Nephron (organoid): ENCODE results near the gene KCNC4.

Source experiments
- H3K27ac Mint-ChIP-seq, 3 experiments: 2 replicates each; pipeline ENCODE4 v1.8.0; 2020; ENCODE audit warnings: mixed read lengths in 3 of 3, mild to moderate bottlenecking in 2 of 3, moderate library complexity in 1 of 3
- H3K27me3 Mint-ChIP-seq: 2 replicates; pipeline ENCODE4 v1.8.0; 2021; ENCODE audit warnings: low read depth, mild to moderate bottlenecking, moderate library complexity, mixed read lengths
- H3K36me3 Mint-ChIP-seq: 2 replicates; pipeline ENCODE4 v1.8.0; 2020; ENCODE audit warnings: low read depth, mixed read lengths
- H3K4me1 Mint-ChIP-seq: 2 replicates; pipeline ENCODE4 v1.8.0; 2020; ENCODE audit warnings: mixed read lengths
- H3K4me3 Mint-ChIP-seq, 3 experiments: 2 replicates each; pipeline ENCODE4 v1.8.0; 2020; ENCODE audit warnings: mild to moderate bottlenecking in 3 of 3, mixed read lengths in 3 of 3, moderate library complexity in 2 of 3
- H3K9me3 Mint-ChIP-seq: 2 replicates; pipeline ENCODE4 v1.8.0; 2020; ENCODE audit warnings: mixed read lengths
- CTCF ChIP-seq, 3 experiments: fragments of 200-600 bp; sonication (generic); IDR thresholded peaks; one replicate each; pipeline ENCODE4 v1.5.0; 2021; ENCODE audit warnings: antibody characterized with exemption in 3 of 3; ENCODE audit not compliant: unreplicated experiment in 3 of 3

KCNC4 gene

GRCh38 chr1:110184446-110184845, 25.7 kb upstream of the KCNC4 start:
- H3K27ac Mint-ChIP-seq: no peak overlapping the region
- H3K4me1 Mint-ChIP-seq: peaks cover 26% of the 10 kb centered on the region
- no peak for TF ChIP-seq CTCF (IDR thresholded peaks at IDR 0.05; ENCODE audit: unreplicated experiment in 3 of 3)
- H3K36me3 Mint-ChIP-seq: no peaks in the 10 kb centered on the region
- peaks cover 30% of the 10 kb centered on the region for H3K27me3 Mint-ChIP-seq
- no peaks in the 10 kb centered on the region for H3K9me3 Mint-ChIP-seq
- no peak overlapping the region for H3K4me3 Mint-ChIP-seq

- Mint-ChIP-seq H3K4me3 (no peak overlapping the region), H3K9me3 (no peaks in the 10 kb centered on the region), H3K4me1 (peaks cover 31% of the 10 kb centered on the region), H3K27me3 (peaks cover 35% of the 10 kb centered on the region), H3K27ac (no peak overlapping the region), H3K36me3 (no peaks in the 10 kb centered on the region)
- TF ChIP-seq CTCF (IDR thresholded peaks at IDR 0.05; ENCODE audit: unreplicated experiment in 3 of 3): no peak
These were observed 24.9 kb upstream of the KCNC4 start for GRCh38 chr1:110185181-110185580.

- H3K4me3 Mint-ChIP-seq: no peak overlapping the region
- no peak for TF ChIP-seq CTCF (IDR thresholded peaks at IDR 0.05; ENCODE audit: unreplicated experiment in 3 of 3)
- no peaks in the 10 kb centered on the region for H3K36me3 Mint-ChIP-seq
- no peak overlapping the region for H3K27ac Mint-ChIP-seq
- peaks cover 45% of the 10 kb centered on the region for H3K27me3 Mint-ChIP-seq
- no peaks in the 10 kb centered on the region for H3K9me3 Mint-ChIP-seq
- peaks cover 31% of the 10 kb centered on the region for H3K4me1 Mint-ChIP-seq
These were observed 23.6 kb upstream of the KCNC4 start for GRCh38 chr1:110186558-110186957.

GRCh38 chr1:110187139-110187890, 22.8 kb upstream of the KCNC4 start:
- H3K4me1 Mint-ChIP-seq: peaks cover 31% of the 10 kb centered on the region
- no peaks in the 10 kb centered on the region for H3K36me3 Mint-ChIP-seq
- H3K4me3 Mint-ChIP-seq: no peak overlapping the region
- H3K27me3 Mint-ChIP-seq: peaks cover 49% of the 10 kb centered on the region
- H3K27ac Mint-ChIP-seq: no peak overlapping the region
- H3K9me3 Mint-ChIP-seq: no peaks in the 10 kb centered on the region
- no peak for TF ChIP-seq CTCF (IDR thresholded peaks at IDR 0.05; ENCODE audit: unreplicated experiment in 3 of 3)

GRCh38 chr1:110188035-110188618, 22.0 kb upstream of the KCNC4 start:
- no peak for TF ChIP-seq CTCF (IDR thresholded peaks at IDR 0.05; ENCODE audit: unreplicated experiment in 3 of 3)
- Mint-ChIP-seq H3K27me3 (peaks cover 56% of the 10 kb centered on the region), H3K4me1 (peaks cover 31% of the 10 kb centered on the region), H3K4me3 (no peak overlapping the region), H3K36me3 (no peaks in the 10 kb centered on the region), H3K27ac (peak overlapping the region in 2 of 3 experiments; percentile 1 to 6), H3K9me3 (no peaks in the 10 kb centered on the region)

- Mint-ChIP-seq H3K9me3 (no peaks in the 10 kb centered on the region), H3K4me3 (peak overlapping the region in 1 of 3 experiments; percentile 9), H3K27ac (peak overlapping the region in 1 of 3 experiments; percentile 1), H3K36me3 (no peaks in the 10 kb centered on the region), H3K4me1 (peaks cover 31% of the 10 kb centered on the region), H3K27me3 (peaks cover 62% of the 10 kb centered on the region)
- TF ChIP-seq CTCF (IDR thresholded peaks at IDR 0.05; ENCODE audit: unreplicated experiment in 3 of 3): no peak
These were observed 20.9 kb upstream of the KCNC4 start for GRCh38 chr1:110189181-110189580.
